HG02610 (cell line): ENCODE results near the gene LYSMD2.

Experiments used
- ATAC-seq: cut with Tn5 transposase; IDR thresholded peaks from one replicate; pipeline ENCODE4 v1.9.1; 2021; ENCODE audit warnings: mild to moderate bottlenecking, moderate library complexity; ENCODE audit not compliant: unreplicated experiment

LYSMD2 gene

DNA sequence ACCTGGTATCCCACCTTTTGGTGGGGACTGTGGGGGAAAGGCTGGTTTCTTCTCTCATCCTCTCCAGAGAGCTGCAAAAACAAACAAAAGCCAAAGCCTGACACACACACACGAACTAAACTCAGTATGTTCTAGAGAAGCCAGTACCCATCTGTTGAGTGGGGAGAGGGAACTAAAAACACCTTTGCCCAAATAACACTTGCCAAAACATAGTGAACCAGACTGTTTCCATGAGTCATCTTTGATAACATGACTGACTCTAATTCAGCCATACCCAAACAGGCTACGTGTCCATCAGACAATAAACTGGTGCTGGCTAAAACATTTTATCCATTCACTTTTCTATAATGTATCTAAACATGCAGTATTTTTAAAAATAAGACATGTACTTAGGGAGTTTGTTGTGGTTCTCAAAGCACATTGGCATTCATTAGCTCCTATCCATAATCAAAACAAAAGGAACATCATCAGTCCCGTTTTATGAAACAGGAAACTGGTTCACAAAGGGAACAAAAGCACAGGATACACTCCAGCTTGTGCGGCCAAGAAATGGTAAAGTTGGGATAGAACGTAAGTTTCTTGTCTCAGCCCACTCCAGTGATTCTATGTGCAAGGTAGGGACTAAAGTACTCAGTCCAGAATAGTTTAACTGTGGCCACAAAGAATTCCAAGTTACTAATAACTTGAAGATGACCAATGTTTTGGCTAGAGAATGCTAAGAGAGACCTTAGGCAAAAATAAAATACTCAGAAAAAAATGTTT, 16.1 kb downstream of the LYSMD2 start:
- ATAC-seq: no peak

DNA sequence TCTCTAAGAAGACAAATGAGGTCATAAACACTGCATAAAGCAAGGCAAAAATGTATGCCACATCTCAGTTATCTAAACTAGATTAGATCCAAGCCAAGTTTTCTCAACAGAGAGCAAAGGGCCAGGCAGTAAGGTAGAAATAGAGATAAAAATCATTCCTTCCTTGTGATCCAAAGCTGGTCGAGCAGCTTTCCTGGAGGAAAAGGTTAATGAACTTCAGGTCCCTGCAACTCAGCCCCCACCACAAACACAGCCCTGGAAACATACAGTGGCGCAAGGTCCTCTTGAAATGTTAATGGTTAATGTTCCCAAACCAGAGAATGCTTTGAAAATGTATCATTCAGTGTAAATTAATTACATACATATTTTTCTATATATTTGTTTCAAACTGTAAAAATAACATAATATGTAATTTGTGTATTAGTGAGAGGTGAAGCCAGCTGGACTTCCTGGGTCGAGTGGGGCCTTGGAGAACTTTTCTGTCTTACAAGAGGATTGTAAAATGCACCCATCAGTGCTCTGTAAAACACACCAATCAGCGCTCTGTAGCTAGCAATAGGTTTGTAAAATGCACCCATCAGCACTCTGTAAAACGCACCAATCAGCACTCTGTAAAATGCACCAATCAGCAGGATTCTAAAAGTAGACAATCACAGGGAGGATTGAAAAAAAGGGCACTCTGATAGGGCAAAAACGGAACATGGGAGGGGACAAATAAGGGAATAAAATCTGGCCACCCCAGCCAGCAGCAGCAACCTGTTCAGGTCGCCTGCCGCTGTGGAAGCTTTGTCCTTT, 17.1 kb downstream of the LYSMD2 start:
- ATAC-seq: no peak

DNA sequence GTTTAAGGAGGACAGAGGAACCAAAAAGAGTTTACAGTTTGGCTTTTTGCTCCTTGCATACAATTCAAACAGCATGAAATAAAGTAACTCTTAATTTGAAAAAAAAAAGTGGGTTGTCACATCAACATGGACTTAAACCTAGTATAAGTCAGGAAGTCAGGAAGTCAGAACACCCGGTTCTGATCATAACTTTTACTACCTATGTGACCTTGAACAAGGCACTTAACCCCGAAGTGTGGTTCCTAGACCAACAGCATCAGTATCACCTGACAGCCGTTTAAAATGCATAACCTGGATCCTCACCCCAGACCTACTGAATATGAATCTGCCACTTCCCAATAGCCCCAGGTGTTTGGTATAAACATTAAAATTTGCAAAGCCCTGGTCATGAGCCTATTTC, 18.7 kb downstream of the LYSMD2 start:
- no peak for ATAC-seq

GRCh38 chr15:51718219-51718618, 19.2 kb downstream of the LYSMD2 start:
- ATAC-seq: no peak

DNA sequence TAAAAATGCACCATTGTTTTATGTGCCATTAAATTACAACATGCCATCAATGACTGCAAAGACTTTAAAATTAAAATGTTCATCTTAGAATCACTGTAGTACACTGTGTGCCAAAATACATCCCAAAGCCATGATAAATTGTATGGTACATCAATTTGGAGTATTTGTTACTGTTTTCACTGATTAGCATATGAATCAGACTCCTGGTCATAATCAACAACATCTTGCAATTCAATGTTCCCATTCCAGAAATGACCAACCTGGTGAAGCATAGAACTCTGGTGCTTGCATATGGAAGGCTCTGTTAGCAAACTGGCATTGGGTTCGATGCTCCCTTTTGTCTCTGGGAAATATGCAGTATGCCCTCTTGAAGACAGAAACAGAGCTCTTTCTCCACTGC, 22.5 kb downstream of the LYSMD2 start:
- ATAC-seq: no peak

GRCh38 chr15:51714162-51714561, 23.3 kb downstream of the LYSMD2 start:
- no peak for ATAC-seq

- no peak for ATAC-seq
Measured at GRCh38 chr15:51709031-51709430, 28.4 kb downstream of the LYSMD2 start.

DNA sequence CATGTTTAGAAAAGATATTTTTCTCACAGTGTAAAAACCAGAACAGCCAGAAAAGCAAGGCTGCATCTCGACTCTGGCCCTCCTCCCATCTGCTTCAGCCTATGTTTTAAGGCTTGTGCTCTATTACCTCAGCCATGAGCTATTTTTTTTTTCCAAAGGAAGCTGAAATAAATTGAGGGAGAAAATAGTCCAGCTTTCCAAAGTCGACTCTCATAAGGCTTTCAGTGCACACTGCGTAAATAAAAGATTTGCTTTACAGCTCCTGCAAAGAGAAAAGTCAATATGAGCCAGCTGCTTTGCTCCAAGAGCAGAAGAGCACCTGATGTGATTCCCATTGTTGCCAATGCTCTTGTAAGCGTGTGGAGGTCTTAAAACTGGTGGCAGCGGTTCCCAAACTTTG, 29.4 kb downstream of the LYSMD2 start:
- ATAC-seq: no peak

- no peak for ATAC-seq
Measured at GRCh38 chr15:51706926-51707608, 30.4 kb downstream of the LYSMD2 start.

DNA sequence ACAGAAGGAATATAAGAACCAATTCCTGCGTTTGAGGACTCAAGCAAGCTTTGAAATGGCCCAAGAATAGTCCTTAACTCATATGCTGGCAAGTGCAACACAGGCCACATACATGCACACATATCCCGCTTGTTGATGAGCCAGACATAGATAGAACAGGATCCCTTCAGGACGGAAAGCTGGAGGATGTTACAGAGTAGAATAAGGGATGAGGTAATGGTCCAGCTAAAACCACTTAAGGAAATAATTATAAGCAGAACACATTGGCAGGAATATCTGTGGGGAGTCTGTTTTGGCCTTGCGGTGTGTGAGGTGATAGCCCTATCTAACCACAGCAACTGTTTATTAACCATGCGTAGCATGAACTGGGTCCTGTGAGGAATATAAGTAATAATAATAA, 31.2 kb downstream of the LYSMD2 start:
- ATAC-seq: no peak

DNA sequence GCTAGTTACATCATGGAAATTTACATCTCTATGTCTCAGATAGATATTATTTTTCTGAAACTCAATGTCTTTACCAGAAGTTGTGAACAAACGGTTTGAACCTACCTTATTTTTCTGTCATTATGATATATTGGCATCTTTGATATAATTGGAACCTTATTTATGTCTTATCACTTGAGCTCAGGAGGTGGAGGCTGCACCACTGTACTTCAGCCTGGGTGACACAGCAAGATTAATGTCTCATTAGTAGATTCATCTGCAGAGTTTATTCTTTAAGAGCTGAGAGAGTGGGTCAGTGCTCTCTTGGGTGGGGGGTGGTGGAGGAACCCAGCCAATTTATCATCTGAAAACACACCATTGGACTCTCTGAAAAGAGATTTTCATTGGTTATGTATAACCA, 34.7 kb downstream of the LYSMD2 start:
- no peak for ATAC-seq

DNA sequence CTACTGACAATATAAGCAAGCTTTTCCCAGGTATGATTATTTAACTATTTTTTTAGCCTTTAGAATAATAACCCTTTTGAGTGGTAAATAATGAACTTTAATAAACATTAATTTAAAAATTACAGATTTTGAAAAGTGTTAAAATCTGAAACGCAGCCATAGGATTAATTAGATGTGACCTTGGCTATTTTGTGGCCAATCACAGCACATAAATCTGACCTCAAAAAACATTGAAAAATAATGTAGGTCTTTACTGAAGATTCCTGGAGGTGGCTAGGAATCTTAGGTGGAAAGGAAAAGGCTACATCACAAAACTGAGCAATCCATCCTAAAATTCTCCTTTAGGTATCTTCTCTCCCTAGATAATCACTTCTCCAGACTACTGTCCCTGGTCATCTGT, 38.1 kb downstream of the LYSMD2 start:
- no peak for ATAC-seq

GRCh38 chr15:51697163-51697562, 40.3 kb downstream of the LYSMD2 start:
- no peak for ATAC-seq

DNA sequence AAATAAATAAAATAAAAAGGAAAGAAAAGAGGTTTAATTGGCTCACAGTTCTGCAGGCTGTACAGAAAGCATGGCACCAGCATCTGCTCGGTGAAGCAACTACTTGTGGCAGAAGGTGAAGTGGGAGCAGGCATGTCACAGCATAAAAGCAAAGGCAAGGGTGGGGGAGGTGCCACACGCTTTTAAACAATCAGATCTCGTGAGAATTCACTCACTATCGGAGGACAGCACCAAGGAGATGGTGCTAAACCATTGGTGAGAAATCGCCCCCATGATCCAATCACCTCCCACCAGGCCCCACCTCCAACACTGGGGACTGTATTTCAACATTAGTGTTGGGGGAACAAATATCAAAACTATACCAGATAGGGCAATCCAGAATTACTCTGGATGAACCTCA, 40.9 kb downstream of the LYSMD2 start:
- ATAC-seq: no peak

- ATAC-seq: no peak
Measured at GRCh38 chr15:51692154-51692553, 45.3 kb downstream of the LYSMD2 start.

DNA sequence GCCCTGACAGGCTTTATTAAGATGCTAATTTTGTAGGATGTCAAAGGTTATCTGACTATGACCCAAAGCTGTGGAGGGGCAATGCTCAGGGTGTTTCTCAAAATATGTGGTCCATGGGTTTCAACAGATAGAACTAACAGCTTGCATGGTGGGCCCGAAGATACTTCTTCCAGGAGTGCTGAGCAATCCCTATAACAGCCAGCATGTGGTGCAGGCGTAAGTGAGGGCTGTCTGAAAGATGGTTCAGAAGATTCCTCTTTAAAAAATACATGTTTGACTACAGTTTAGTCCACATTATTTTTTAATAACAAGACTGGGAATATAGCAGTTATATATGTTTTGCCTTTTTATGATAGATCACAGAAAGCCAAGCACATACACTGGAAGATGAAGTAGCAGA, 48.6 kb downstream of the LYSMD2 start:
- no peak for ATAC-seq

DNA sequence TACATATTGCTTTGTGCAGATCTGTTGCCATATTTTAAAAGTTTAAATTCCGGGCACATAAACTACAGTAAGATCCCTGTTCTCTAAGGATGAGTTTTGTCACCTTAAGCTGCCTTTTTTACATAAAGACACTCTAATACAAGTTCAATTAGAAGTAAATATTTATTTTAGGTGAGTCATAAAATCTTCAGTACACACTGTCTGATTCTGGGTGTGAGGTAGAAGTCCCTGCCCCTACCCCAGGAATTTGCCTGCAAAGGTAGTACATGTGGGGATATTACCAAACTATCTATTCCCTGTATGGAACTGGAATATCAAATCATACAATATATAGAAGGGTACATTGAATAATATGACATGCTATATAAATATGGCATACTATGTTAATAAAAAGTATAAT, 49.9 kb downstream of the LYSMD2 start:
- ATAC-seq: no peak

- ATAC-seq: no peak
Measured at GRCh38 chr15:51681303-51681963, 56.0 kb downstream of the LYSMD2 start, which contains the start of gene SCG3. SCG3 (plus strand) TSS chr15:51681503; CDS start chr15:51681756, 253 bp downstream.

GRCh38 chr15:51680321-51680720, 57.1 kb downstream of the LYSMD2 start:
- no peak for ATAC-seq

DNA sequence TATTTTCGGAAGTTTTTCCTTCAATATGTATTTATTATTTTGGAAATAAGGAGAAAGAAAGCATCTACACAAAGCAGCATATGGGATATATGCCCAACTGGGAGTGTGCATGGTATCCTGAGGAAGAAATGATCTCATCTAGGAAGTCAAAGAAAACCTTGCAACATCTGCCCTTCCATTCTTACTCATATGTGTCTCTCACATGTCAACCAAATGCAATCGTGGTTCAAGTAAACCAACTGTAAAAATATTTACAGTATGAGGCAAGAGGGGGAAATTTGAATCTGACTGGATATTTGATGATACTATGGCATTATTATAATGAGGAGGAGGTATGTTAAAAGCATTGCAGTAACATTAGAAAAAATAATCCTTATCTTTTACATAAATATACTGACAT, 59.4 kb downstream of the LYSMD2 start:
- no peak for ATAC-seq

DNA sequence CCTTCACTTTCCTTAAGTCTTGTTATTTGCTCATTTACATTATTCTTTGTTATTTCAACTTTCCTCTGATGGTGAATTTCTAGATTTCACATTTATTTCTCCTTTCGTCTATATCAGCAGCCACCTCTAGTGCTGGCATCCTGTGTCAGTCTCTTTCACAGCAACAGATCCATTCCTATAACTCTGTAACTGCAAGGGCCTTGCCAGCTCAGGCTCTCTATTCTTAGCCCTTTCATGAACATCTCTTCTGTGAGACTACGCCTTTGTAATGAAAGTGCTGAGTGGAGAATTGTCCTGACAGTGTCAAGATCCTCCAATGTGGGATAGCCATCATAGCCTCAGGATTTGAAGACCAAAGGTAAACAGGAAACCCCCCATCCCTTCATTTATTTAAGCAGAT, 60.0 kb downstream of the LYSMD2 start:
- no peak for ATAC-seq
